ENCODE data around the gene KYAT1. TPM values are rescaled to one million over a fixed set of nuclear protein-coding genes. Genes with fewer than 3 reads are reported as not detected.

KYAT1 gene
- 10 to 100 TPM in 1 of 3 donors, 1 to 10 TPM in 2; 8.9 to 11.3 (median 9.1) TPM for total RNA-seq
- 10.4 TPM for total RNA-seq (2013)

DNA sequence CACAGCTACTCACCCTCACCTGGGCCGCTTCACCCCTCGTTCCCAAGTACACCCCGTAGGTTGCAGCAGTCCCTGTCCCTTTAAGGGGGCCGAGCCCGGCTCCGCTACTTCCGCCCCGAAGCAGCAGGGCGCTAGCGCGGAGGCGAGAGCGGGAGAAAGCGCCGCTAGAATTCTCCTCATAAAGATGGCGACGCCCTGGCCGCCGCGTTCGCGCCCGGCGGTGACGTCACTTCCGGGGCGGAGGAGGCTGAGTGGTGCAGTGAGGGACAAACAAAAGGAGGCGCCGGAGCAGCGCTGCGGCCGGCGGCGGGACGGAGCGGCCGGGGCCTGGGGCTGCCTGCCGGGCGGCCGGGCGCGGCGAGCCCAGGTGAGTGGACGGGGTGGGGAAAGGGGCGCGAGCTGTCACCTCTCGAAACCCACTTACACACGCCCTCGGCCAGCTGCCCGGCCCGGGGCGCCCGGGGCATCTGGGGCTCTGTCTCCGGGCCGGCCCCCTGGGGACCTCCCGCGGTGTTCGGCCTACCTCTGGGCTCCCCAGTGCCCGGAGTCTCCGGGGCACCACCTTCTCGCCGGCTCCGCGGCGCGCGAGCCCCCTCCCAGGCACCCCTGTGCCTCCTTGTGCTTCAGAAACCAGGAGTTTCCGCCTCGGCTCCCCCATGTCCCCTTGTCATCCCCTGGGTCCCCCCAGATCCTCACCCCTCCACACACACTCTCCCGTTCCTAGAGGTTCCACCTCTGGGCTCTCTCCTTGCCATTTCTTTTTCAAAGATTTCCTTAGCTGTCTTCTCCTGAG, at the start of gene KYAT1, which contains the start of gene LRRC8A:
TSS of gene KYAT1 (minus strand) at position 67 of the 793 bp plus-strand sequence. CDS start 36,545 bp downstream, outside the sequence.
TSS of gene LRRC8A (plus strand) at position 250 of the 793 bp plus-strand sequence. CDS start 25,032 bp downstream, outside the sequence.
- TF ChIP-seq, protein P1, sequence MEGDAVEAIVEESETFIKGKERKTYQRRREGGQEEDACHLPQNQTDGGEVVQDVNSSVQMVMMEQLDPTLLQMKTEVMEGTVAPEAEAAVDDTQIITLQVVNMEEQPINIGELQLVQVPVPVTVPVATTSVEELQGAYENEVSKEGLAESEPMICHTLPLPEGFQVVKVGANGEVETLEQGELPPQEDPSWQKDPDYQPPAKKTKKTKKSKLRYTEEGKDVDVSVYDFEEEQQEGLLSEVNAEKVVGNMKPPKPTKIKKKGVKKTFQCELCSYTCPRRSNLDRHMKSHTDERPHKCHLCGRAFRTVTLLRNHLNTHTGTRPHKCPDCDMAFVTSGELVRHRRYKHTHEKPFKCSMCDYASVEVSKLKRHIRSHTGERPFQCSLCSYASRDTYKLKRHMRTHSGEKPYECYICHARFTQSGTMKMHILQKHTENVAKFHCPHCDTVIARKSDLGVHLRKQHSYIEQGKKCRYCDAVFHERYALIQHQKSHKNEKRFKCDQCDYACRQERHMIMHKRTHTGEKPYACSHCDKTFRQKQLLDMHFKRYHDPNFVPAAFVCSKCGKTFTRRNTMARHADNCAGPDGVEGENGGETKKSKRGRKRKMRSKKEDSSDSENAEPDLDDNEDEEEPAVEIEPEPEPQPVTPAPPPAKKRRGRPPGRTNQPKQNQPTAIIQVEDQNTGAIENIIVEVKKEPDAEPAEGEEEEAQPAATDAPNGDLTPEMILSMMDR (IDR thresholded peaks at IDR 0.05), result no peak
- Mint-ChIP-seq H3K27ac (peak within 1 kb of the TSS; percentile 93 to 97), H3K4me3 (peak within 1 kb of the TSS; percentile 99), H3K9me3 (no peaks in the 10 kb centered on the region), H3K36me3 (no peaks in the 10 kb centered on the region), H3K27me3 (ENCODE audit: low read depth in 2 of 2) (no peaks in the 10 kb centered on the region), H3K4me1 (peaks cover 60 to 64% of the 10 kb centered on the region in 2 donors)
- no peaks in the 10 kb centered on the region for H3K9me3 ChIP-seq (ENCODE audit: control insufficient read depth, insufficient read depth, low read length)
- peak; percentile 91 to 93 (median 92) for ATAC-seq
- peak within 1 kb of the TSS; percentile 90 for H3K4me3 ChIP-seq (ENCODE audit: low read length)
- H3K27me3 ChIP-seq (ENCODE audit: control insufficient read depth, insufficient read depth, low read length), result no peaks in the 10 kb centered on the region
- WGBS (ENCODE audit: insufficient coverage), result under 1% methylated on average over 70 of the region's 70 CpGs
- intact Hi-C loops (cut with micrococcal nuclease), result loop anchor here (1.0 to 5.0 kb wide), 5 partner anchors 19 to 154 kb away; partner anchors contain the start of genes DOLK, MIGA2, NUP188 and PHYHD1
- peak; percentile 98 to 99 for DNase-seq
- H3K4me1 ChIP-seq (ENCODE audit: control insufficient read depth, insufficient read depth, low read length), result peaks cover 37% of the 10 kb centered on the region
- H3K27ac ChIP-seq (ENCODE audit: low read length), result peak within 1 kb of the TSS; percentile 74
- peaks cover 13% of the 10 kb centered on the region for H3K36me3 ChIP-seq (ENCODE audit: control insufficient read depth, insufficient read depth, low read length)

DNA sequence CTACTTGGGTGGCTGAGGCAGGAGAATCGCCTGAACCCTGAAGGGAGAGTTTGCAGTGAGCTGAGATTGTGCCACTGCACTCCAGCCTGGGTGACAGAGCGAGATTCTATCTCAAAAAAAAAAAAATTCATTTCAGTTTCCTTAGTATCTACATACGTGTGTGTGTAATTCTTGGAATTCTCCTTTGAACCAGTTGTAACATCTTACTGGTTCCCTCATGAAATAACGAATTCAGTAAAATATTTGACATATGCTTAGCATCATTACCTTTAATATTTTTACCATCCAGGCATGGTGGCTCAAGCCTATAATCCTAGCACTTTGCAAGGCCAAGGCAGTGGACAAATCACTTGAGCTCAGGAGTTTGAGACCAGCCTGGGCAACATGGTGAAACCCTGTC, 47.8 kb upstream of the KYAT1 start:
- H3K9me3 ChIP-seq (ENCODE audit: control insufficient read depth, insufficient read depth, low read length), result no peaks in the 10 kb centered on the region
- H3K27ac Mint-ChIP-seq, result no peak overlapping the region
- DNase-seq (no peak), ATAC-seq (no peak)
- H3K9me3 Mint-ChIP-seq, result no peaks in the 10 kb centered on the region
- WGBS (ENCODE audit: insufficient coverage), result 94% methylated on average over 3 of the region's 4 CpGs
- peaks cover 7% of the 10 kb centered on the region for H3K4me1 ChIP-seq (ENCODE audit: control insufficient read depth, insufficient read depth, low read length)
- H3K4me3 Mint-ChIP-seq, result no peak overlapping the region
- H3K36me3 ChIP-seq (ENCODE audit: control insufficient read depth, insufficient read depth, low read length), result no peaks in the 10 kb centered on the region
- no peaks in the 10 kb centered on the region for H3K27me3 ChIP-seq (ENCODE audit: control insufficient read depth, insufficient read depth, low read length)
- no peak overlapping the region for H3K27ac ChIP-seq (ENCODE audit: low read length)
- H3K27me3 Mint-ChIP-seq (ENCODE audit: low read depth in 2 of 2), result no peaks in the 10 kb centered on the region
- intact Hi-C loops (cut with micrococcal nuclease), result no loop called here
- TF ChIP-seq, protein P1 (IDR thresholded peaks at IDR 0.05), result no peak
- no peaks in the 10 kb centered on the region for H3K36me3 Mint-ChIP-seq
- H3K4me3 ChIP-seq (ENCODE audit: low read length), result no peak overlapping the region
- H3K4me1 Mint-ChIP-seq, result peaks cover 9 to 23% of the 10 kb centered on the region in 2 donors

DNA sequence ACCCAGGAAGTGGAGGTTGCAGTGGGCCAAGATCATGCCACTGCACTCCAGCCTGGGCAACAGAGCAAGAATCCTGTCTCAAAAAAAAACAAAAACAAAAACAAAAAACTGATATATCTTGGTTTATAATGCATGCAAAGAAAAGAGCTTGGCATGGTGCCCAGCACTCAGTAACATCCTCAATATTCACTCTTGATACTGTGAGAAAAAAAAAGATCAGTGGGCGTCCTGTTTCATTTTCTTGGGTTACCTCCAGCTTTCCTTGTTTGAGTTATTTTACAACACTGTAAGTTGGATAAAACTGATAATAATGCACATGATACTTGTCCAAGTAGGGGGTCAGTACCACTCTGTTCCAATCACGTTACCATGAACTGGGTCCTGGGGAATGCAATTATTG, 46.9 kb upstream of the KYAT1 start:
- H3K27me3 Mint-ChIP-seq (ENCODE audit: low read depth in 2 of 2), result no peaks in the 10 kb centered on the region
- Histone ChIP-seq H3K36me3 (ENCODE audit: control insufficient read depth, insufficient read depth, low read length) (no peaks in the 10 kb centered on the region), H3K9me3 (ENCODE audit: control insufficient read depth, insufficient read depth, low read length) (no peaks in the 10 kb centered on the region), H3K27ac (ENCODE audit: low read length) (no peak overlapping the region), H3K4me1 (ENCODE audit: control insufficient read depth, insufficient read depth, low read length) (peaks cover 8% of the 10 kb centered on the region), H3K27me3 (ENCODE audit: control insufficient read depth, insufficient read depth, low read length) (no peaks in the 10 kb centered on the region), H3K4me3 (ENCODE audit: low read length) (no peak overlapping the region)
- H3K9me3 Mint-ChIP-seq, result no peaks in the 10 kb centered on the region
- H3K4me3 Mint-ChIP-seq, result no peak overlapping the region
- TF ChIP-seq, protein P1 (IDR thresholded peaks at IDR 0.05), result no peak
- DNase-seq, result no peak
- no peak overlapping the region for H3K27ac Mint-ChIP-seq
- H3K36me3 Mint-ChIP-seq, result no peaks in the 10 kb centered on the region
- H3K4me1 Mint-ChIP-seq, result peaks cover 9 to 24% of the 10 kb centered on the region in 2 donors
- intact Hi-C loops (cut with micrococcal nuclease), result loop anchor here (1.0 kb wide), 1 partner anchor 65 kb away; no protein-coding TSS in a partner anchor
- 96% methylated on average over 2 of the region's 2 CpGs for WGBS (ENCODE audit: insufficient coverage)
- ATAC-seq, result no peak

Measured in natural killer cell (primary cell).